ENCODE measurements around the gene MARCHF3. TPM values are rescaled to one million over a fixed set of nuclear protein-coding genes. Genes with fewer than 3 reads are reported as not detected.

Gene MARCHF3
- total and polyA plus RNA-seq, 10 of the 15 experiments (the other 5 are each of a cell fraction or from before 2014, with no cell fraction given) = 3.6 to 24.1 (median 11.3) TPM

DNA sequence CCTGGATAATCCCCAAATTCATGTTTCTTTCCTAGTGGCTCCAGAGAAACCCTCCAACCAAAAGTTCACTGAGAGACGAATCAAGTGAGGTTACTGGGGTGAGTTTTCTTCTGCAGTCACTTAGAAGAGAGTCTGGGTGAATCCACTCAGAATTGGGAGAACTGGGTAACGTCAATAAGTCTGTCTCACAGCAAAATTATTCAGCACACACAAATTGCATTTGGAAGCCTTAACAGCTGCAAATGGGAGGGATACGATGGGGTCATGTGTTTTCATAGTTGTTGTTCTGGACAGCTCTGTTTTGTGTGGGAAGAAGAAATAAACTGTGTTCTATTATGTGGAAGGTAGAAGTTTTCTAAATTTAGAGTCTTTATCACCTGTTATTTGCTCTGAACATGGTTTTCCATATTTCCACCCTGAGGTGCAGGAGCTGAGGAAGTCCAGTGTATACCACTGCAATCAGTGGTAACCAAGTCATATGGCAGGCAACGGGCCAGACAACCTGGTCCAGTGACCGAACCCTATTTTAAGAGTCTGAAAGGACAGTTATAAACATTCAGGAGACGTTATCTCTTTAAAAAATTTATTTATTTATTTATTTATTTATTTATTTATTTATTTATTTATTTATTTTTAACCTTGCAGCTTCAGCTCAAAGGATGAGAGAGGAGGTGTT is 21.9 kb downstream of the MARCHF3 start:
- Histone ChIP-seq H3K4me2 (ENCODE audit: control insufficient read depth, insufficient read depth) (no peak overlapping the region), H3K4me1 (ENCODE audit: control insufficient read depth, insufficient read depth, low read length) (peaks cover 20% of the 10 kb centered on the region), H4K20me1 (ENCODE audit: control insufficient read depth, insufficient read depth) (no peaks in the 10 kb centered on the region), H3K36me3 (ENCODE audit: control insufficient read depth in 2 of 2, insufficient read depth in 2 of 2, low read length in 1 of 2) (no peaks in the 10 kb centered on the region; a peak in 1 of 4 replicates), H3K79me2 (ENCODE audit: control insufficient read depth, insufficient read depth, low read length) (no peaks in the 10 kb centered on the region; the same call in 1 of the 2 replicates), H2AFZ (ENCODE audit: control insufficient read depth, low read depth, low read length) (no peak overlapping the region), H3K9ac (ENCODE audit: control insufficient read depth, insufficient read depth, low read length) (no peak overlapping the region), H3K27ac (ENCODE audit: control insufficient read depth, insufficient read depth) (no peak overlapping the region), H3K27me3 (replicated peaks in 1 of 2; ENCODE audit: control insufficient read depth in 2 of 2, insufficient read depth in 2 of 2, low read length in 1 of 2) (no peaks in the 10 kb centered on the region), H3K4me3 (no peak overlapping the region), H3K9me3 (replicated peaks; ENCODE audit: control insufficient read depth, insufficient read depth, low read length) (peaks cover 1% of the 10 kb centered on the region; the same call in 1 of the 3 replicates)
- TF ChIP-seq, protein P1, sequence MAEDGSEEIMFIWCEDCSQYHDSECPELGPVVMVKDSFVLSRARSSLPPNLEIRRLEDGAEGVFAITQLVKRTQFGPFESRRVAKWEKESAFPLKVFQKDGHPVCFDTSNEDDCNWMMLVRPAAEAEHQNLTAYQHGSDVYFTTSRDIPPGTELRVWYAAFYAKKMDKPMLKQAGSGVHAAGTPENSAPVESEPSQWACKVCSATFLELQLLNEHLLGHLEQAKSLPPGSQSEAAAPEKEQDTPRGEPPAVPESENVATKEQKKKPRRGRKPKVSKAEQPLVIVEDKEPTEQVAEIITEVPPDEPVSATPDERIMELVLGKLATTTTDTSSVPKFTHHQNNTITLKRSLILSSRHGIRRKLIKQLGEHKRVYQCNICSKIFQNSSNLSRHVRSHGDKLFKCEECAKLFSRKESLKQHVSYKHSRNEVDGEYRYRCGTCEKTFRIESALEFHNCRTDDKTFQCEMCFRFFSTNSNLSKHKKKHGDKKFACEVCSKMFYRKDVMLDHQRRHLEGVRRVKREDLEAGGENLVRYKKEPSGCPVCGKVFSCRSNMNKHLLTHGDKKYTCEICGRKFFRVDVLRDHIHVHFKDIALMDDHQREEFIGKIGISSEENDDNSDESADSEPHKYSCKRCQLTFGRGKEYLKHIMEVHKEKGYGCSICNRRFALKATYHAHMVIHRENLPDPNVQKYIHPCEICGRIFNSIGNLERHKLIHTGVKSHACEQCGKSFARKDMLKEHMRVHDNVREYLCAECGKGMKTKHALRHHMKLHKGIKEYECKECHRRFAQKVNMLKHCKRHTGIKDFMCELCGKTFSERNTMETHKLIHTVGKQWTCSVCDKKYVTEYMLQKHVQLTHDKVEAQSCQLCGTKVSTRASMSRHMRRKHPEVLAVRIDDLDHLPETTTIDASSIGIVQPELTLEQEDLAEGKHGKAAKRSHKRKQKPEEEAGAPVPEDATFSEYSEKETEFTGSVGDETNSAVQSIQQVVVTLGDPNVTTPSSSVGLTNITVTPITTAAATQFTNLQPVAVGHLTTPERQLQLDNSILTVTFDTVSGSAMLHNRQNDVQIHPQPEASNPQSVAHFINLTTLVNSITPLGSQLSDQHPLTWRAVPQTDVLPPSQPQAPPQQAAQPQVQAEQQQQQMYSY (CRISPR knock-in tag; IDR thresholded peaks at IDR 0.05) = no peak
- TF ChIP-seq NFIC (IDR thresholded peaks at IDR 0.05; ENCODE audit: low read depth, low read length) = no peak
- TF ChIP-seq, protein P2, sequence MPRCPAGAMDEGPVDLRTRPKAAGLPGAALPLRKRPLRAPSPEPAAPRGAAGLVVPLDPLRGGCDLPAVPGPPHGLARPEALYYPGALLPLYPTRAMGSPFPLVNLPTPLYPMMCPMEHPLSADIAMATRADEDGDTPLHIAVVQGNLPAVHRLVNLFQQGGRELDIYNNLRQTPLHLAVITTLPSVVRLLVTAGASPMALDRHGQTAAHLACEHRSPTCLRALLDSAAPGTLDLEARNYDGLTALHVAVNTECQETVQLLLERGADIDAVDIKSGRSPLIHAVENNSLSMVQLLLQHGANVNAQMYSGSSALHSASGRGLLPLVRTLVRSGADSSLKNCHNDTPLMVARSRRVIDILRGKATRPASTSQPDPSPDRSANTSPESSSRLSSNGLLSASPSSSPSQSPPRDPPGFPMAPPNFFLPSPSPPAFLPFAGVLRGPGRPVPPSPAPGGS (IDR thresholded peaks at IDR 0.05; ENCODE audit: borderline replicate concordance, insufficient read depth, low read depth, low read length, poor library complexity, severe bottlenecking) = no peak
- TF ChIP-seq PAX8 (IDR thresholded peaks at IDR 0.05) = no peak
- TF ChIP-seq, protein P3, sequence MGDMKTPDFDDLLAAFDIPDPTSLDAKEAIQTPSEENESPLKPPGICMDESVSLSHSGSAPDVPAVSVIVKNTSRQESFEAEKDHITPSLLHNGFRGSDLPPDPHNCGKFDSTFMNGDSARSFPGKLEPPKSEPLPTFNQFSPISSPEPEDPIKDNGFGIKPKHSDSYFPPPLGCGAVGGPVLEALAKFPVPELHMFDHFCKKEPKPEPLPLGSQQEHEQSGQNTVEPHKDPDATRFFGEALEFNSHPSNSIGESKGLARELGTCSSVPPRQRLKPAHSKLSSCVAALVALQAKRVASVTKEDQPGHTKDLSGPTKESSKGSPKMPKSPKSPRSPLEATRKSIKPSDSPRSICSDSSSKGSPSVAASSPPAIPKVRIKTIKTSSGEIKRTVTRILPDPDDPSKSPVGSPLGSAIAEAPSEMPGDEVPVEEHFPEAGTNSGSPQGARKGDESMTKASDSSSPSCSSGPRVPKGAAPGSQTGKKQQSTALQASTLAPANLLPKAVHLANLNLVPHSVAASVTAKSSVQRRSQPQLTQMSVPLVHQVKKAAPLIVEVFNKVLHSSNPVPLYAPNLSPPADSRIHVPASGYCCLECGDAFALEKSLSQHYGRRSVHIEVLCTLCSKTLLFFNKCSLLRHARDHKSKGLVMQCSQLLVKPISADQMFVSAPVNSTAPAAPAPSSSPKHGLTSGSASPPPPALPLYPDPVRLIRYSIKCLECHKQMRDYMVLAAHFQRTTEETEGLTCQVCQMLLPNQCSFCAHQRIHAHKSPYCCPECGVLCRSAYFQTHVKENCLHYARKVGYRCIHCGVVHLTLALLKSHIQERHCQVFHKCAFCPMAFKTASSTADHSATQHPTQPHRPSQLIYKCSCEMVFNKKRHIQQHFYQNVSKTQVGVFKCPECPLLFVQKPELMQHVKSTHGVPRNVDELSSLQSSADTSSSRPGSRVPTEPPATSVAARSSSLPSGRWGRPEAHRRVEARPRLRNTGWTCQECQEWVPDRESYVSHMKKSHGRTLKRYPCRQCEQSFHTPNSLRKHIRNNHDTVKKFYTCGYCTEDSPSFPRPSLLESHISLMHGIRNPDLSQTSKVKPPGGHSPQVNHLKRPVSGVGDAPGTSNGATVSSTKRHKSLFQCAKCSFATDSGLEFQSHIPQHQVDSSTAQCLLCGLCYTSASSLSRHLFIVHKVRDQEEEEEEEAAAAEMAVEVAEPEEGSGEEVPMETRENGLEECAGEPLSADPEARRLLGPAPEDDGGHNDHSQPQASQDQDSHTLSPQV (IDR thresholded peaks at IDR 0.05) = no peak
- no peak for TF ChIP-seq IKZF1 (conservative IDR thresholded peaks at IDR 0.05)
- TF ChIP-seq WRNIP1 (IDR thresholded peaks at IDR 0.05; ENCODE audit: borderline replicate concordance, low read depth, low read length) = no peak
- TF ChIP-seq TCF3 (IDR thresholded peaks at IDR 0.05; ENCODE audit: borderline replicate concordance, insufficient read depth, low read depth, low read length) = no peak
- TF ChIP-seq EZH2 (IDR thresholded peaks at IDR 0.05; ENCODE audit: borderline replicate concordance, control insufficient read depth, low read depth, low read length) = no peak
- no peak for TF ChIP-seq ZNF384 (IDR thresholded peaks at IDR 0.05; ENCODE audit: borderline replicate concordance, low read depth, low read length)
- no TSS peak for BruUV-seq (replicated peaks)
- in situ Hi-C loops (cut with MboI) (no loop called here), intact Hi-C loops (cut with micrococcal nuclease; ENCODE audit: unreplicated experiment) (no loop called here)
- DNase-seq (ENCODE audit: low read depth, low spot score) = no peak
- FAIRE-seq = no peak
- RAD21 ChIA-PET (ENCODE audit: unreplicated experiment) = interaction anchor here (0.8 to 1.6 kb wide), 2 partner anchors 17 to 32 kb away, joined by 3 read pairs; no protein-coding TSS in a partner anchor
- ATAC-seq = no peak
- POLR2A ChIA-PET = interaction anchor here (1.6 to 2.3 kb wide), 2 partner anchors 10 to 18 kb away, joined by 4 to 12 read pairs; no protein-coding TSS in a partner anchor
- CTCF ChIA-PET = interaction anchor here (1.3 kb wide), 1 partner anchor 9 kb away, joined by 6 read pairs; no protein-coding TSS in a partner anchor
- SMC1A ChIA-PET (ENCODE audit: uncharacterized antibody, unreplicated experiment) = interaction anchor here (0.6 to 6.2 kb wide), 9 partner anchors 10 to 44 kb away, joined by 3 to 68 read pairs (median 5); no protein-coding TSS in a partner anchor
- 96% methylated on average over 6 of the region's 6 CpGs for WGBS (ENCODE audit: insufficient coverage, insufficient replicate concordance, low lambda C conversion rate, missing lambda C conversion rate)

All from GM12878 (cell line).